Activated T-cell treated with anti-CD3 and anti-CD28 coated beads, Interleukin-2, amount 50 U/mL, for 1 hour (primary cell): ENCODE results near the gene GNB5.
"Not testable (repeated sequence)": the region's sequence is repeated elsewhere in the genome, so short reads cannot be mapped to it uniquely, and the experiment has no call there.

Experiments
- DNase-seq: peaks from one replicate; pipeline ENCODE4 v3.0.0-alpha.2; 2020

GNB5 gene

DNA sequence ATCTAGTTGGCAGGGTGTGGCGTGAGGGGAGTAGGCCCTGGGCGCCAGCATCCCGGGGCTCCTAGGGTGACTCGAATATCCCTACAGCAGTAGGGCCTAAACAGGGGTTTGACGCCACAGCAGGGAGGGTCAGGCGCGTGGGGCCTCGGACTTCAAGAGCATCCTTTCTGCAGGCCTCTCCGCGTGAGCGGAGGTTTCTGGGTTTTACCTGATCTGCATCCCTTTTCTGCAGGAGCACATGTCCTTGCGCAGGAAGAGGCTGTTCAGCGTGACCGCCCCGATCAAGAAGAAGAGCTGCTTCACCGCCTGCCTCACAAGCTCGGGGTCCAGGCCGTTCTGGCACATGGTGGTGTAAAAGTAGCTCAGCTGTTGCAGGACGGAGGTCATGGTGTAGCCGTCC lies 13.5 kb upstream of the GNB5 start:
- DNase-seq, result no peak

DNA sequence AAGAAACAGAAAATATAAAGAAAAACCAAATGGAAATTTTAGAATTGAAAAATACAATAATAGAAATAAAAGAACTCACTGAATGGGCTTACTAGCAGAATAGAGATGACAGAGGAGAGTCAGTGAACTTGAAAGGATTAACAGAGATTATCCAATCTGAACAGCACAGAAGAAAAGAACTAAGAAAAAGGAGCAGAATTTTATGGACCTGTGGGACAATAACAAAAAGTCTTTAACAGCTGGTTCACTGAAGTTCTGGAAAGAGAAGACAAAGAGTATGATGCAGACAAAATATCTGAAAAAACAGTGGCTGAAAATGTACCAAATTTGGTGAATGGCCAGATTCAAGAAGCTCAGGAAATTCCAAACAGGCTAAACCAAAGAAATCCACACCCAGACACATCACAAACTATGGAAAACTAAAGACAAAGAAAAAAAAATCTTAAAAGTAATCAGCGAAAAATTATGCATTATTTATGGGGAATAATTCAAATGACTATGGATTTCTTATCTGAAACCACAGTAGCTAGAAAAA lies 9.7 kb upstream of the GNB5 start:
- no peak for DNase-seq

DNA sequence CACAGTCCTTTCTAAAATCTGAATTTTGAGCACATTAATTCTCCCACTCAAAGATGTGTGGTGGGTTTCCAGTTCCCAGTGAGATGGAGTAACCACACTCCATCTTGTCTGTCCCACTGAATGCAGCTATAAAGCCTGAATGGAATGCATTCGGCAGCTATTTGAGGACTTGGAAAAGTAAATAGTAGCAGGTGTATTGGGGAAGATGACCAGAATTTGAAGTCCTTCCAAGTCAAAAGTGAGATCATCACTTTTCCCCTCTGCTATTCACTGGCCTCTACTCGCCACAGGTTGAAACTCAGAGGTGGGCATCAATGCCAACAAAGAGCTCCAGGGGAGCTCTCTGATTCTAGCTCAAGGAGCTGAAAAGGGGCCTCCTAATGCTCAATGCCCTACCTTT lies 8.1 kb upstream of the GNB5 start:
- DNase-seq, result no peak

DNA sequence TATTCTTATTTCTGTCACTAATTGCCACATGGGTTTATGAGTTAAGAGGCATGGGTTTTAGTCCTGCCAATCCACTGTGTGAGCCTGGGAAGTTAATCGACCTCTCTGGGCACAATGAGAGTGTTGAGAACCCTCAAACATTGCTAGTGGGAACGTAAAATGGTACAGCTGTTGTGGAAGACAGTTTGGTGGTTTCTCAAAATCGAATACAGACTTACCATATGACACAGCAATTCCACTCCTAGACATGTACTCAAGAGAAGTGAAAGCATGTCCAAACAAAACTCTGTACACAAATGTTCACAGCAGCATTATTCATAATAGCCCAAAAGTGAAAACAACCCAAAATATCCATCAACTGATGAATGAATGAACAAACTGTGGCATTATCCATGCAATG lies 5.7 kb upstream of the GNB5 start:
- DNase-seq, result no peak

DNA sequence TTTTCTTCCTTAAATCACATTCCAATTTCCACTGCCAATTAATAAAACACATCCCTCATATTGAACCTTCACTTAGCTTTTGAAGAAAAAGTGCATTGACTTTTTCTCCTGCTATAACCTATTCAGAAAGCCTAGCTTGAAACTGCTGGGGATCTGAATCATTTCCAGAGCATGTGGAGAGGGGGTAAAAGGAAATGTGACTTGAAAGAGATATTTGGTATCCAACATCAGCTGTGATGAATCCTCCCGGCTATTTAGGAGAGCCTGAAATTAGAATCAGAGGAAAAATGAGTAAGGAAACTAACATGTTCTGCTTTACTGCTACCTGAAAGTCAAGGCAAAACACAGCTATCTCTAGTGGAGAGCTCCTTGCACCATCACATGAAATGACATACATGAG lies 2.6 kb upstream of the GNB5 start:
- DNase-seq, result no peak

DNA sequence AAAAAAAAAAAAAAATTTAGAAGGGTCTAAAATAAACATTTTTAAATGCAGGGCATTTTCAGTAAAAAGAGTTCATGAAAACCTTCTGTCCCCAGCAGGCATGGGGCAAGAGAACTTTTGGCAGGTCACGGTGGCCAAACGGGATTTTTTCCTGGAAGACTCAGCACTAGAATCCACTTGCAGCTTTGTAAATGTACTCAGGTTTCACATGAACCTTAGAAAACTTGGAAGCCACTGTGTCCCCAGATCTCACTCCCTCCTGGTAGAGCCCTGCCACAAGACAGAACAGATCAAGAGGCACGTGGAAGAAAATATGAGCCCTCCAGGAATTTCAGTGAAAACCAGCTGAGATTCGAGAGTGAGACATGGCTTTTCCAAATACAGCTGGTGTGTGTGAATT lies 2.1 kb upstream of the GNB5 start:
- no peak for DNase-seq

DNA sequence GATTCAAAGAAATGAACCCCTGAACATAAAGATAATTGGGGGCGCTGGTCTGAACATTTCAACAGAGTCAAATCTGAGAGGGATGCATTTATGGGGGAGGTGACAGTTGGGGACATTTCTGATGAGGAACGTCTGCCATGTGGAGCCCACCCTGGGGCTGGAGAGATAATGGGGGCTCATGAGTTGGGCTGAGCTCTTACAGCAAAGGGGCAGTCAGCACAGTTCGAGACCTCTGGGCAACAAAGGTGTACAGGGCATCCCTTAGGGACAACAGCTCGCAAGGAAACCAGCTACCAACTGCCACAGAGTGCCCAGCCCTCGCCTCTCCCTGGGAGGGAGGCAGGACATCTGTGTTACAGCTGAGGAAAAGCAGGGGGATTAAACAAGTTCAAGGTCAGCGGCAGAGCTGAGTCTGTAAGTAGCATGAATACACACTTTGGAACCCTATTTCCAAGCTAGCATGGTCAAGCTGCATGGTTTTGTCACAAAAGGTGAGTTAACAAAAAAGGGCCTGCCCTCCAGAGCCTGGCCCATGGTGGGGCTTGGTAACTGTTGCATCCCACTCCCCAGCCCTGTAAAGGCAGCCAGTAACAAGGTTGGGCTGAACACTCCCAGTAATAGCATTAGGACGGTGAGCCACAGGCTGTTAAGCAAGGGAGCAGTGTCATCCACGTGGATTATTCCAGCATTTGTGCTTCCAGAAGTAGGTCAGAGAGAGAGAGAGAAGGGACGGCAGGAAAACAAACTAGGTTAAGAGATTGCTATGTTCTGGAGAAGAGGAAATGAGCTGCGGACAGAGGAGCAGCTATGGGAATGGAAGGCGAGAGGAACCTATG lies 4.3 kb downstream of the GNB5 start:
- no peak for DNase-seq

DNA sequence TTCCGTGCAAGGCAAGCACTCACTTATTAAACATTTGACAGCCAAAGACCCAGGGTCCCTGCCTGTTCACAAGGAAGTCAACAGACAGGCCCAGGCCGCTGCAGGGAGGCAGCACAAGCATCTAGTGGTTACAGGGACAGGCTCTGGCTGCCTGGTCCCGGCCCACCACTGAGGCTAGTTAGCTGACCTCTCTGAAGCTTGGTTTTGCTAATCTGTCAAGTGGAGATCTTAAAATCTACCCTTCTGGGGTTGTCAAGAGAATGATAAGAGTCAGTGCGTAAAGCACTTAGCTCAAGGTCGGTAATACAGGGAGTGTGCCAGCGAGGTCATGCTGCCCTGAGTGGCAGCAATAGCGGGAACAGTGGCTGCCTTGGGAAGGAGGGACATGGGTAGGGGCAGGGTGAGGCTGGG lies 6.0 kb downstream of the GNB5 start:
- DNase-seq, result no peak

DNA sequence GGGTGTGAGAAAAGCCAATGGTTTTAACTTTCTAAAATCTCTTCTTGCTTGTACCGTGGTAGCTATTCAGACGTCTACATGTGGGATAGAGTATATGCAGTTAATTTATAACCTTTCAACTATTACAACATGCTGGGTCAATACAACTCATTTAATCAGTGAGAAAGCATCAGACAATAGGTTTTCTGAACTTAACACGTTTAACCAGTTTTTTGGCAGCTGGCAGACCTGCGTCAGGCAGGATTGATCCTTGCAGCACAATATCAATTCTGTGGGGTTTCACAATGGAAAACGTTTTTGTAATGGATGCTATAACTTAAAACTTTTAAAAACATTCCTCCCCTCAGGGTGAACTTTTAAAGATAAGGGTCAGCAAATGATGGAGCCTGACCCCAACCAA lies 6.5 kb downstream of the GNB5 start:
- DNase-seq, result no peak

DNA sequence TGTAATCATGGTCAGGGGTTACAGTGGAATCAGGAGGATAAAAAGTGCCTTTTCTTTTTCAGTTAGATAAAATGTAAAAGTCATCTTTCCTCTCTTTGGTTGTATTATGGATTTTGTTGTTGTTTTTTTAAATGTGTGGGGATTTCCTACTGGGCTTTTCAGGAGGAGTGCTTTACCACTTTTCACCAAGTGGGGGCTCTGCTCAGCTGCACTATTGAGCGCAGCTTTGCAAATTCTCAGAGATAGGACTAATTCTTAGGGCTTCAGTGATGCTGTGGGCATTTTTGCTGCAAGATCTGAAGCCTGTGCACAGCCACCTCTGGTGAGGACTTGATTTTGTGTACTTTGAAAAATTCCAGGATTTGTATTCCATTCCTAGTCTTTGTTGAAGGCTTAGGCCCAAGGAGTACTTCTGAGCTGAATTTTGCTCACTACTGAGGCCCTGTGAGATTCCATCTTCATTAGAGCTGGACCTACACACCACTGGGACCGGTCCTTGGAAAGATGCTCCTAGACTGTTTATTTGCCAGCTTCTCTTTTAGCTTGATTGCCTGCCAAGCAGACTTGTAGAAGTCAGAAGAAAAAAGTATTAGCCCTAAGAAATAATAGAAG lies 7.5 kb downstream of the GNB5 start:
- DNase-seq, result no peak

DNA sequence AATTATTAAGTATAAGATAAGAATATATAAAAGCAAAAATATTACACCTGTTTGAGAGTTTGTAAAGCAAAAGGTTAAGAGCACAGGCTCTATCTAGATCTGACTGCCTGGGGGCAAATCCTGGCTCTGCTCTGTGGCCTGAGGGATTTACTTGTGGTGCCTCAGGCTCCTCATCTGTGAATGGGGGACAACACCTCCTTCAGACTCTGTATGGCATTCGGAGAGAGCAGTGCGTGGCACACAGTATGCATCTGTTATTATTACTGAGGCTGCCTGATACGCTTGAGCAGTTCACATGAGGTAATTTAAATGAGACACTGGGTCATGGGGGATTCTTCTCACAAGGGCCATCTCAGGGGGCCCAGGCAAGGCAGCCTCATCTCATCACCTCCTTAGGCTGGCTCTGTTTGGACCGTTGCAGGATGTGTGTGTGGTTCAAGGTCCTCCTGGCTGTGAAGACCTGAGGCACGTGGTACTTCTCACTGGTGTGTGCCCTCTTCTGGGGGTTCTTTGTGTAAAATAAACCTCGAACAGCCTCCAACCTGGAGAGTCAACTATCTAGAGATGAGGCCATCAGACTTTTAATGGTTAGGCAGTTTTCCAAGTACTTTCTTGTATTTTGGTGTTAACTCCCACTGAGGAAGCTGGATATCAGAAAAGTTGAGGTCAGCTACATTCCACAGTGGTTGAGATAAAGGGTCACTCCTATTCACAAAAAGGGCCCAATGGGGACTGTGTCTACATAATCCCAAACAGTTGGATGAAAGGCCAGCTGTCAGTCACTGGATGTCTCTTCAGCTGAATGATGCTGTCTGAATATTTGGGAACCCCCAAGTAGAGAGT lies 9.0 kb downstream of the GNB5 start:
- DNase-seq, result no peak

DNA sequence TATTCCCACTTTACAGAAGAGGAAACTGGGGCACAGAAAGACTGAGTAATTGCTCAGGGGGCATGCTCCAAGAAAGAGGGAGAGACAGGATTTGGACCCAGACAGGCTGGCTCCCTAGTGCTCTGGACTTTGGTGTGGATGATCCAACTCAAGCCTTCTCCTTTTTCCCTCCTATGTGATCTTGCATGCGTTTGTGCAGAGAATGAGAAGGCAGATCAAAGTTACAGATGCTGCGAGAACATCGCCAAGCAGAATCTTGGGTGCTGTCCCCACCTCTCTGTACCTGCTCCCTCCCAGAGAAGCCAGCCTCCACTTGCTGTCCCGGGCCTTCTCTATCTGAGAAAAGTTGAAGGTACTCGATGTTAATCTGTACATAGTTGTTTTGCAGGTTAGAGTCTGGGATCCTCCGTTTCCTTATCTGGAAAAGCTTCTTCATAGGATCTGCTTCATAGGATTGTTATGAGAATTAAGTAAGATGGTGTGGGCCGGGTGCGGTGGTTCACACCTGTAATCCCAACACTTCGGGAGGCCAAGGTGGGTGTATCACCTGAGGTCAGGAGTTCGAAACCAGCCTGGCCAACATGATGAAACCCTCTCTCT lies 10.2 kb downstream of the GNB5 start:
- DNase-seq, result no peak

DNA sequence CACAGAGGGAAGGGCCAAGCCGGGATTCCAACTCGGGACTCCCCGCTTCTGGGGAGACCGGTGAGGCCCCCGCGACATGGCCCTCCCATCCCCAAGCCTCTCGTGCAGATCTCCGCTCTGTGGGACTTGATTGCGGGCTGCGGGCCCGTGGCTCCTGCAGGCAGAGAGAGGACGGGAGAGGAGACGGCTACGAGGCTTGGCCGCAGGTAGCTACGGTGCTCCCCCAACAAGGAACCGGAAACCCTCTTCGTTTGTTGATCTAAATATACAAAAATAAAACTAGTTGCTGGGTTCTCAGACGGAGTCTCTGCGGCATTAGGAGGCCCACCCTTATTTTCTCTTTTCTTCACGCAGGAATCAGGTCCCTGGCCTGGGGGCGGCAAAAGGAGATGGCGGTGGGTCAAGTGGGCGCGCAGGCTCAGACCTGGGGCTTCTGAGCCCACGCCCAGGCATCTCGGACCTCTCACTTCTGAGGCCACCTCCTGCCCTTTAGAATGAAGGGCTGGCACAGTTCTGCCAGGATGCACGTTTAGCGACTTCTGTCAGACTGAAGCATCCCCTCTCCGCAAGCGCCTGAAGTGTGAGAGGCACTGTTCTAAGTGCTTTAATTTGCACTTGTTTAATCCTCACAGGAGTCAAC lies 10.9 kb downstream of the GNB5 start:
- DNase-seq, result peak; percentile 41

DNA sequence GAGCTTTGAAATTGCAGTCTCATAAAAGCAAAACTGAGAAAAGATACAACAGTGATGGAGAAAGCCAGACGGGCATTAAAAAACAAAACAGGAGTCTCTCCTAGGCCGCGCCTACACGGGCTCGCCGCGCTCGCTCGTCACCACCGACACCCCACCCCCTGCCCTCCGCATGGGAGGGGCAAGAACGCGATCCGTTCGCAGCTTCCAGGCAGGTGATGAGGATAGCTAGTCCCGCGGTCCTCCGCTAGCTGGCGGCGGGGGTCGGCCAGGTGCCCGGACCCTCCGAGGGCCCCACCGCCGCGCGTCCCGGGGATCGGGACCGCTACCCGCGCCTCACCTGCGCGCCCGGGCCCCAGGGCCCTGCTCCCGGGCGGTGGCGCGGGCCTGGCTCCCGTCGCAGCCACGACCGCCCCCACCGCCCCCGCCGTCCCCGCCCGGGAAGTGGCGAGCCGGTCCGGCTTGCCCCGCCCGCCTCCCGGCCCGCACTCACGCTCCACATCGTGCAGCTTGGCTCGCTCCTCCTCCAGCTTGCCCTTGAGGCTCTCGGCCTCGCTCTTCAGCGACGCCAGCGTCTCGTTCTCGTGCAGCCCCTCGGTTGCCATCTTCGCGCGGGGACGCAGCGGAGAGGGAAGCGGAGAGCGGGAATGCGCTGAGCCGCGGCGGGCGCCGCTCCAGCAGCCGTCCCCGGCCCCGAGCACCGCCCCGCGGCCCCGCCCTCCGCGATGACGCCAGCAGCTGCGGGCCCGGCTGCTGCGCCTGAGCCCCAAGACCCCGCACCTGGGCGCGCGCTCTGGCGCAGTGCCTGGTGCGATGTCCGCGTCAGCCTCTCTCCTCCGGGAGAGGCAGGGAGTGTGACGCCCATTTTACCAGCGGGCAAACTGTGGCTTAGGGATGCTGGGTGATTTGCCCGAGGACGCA lies 11.7 kb downstream of the GNB5 start:
- DNase-seq, result peak; percentile 87

DNA sequence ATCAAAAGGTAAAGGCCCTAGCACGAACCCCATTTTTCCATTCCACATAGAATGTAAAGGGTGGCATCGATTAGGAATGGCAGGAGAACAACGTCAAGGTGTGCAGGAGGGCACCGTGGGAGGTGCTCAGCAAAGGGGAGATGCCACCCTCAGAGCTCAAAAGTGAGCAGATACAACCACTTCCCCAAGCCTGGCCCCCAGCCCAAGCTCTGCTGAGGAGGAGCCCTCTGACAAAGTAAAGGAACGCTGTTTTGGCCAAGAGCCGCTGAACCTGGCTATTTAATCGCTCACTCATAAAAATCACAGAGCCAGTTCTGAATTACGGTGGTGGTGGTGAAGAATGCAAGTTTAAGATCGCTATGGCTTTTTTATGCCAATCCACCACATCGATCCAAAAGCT lies 12.4 kb downstream of the GNB5 start:
- no peak for DNase-seq

DNA sequence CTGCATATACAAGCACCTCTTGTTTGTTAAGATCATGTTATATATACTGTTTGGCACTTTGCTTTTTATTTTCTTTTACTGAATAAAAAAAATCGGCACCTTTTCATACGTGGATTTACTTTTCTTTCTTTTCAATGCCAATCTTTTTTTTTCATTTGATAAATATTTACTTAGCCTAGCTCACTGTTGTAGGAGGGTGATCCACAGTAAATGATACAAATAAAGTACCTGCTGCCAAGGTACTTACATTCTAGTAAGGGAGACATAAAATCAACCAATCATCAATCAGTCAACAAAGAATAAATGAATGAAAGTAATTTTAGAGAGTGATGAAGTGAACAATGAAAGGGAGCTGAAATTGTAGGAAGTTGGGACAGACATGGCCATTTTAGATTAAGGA lies 18.3 kb downstream of the GNB5 start:
- no peak for DNase-seq

DNA sequence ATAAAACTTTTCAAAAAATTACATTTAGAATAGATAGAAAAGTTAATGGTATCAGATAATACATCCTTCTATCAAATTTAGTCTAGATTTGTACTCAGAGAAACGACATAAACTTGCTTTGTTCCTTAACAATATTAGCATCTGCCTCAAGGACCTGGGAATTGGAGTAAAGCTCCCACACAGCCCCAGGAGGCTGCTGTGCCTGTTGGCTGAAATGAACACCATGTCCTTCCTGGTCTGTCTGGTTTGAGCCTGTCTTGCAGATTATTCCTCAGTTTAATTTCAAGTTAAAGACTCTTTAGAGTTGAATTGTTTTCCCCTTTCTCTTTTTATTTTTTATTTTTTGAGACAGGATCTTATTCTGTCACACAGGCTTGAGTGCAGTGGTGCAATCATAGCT lies 19.4 kb downstream of the GNB5 start:
- no peak for DNase-seq

DNA sequence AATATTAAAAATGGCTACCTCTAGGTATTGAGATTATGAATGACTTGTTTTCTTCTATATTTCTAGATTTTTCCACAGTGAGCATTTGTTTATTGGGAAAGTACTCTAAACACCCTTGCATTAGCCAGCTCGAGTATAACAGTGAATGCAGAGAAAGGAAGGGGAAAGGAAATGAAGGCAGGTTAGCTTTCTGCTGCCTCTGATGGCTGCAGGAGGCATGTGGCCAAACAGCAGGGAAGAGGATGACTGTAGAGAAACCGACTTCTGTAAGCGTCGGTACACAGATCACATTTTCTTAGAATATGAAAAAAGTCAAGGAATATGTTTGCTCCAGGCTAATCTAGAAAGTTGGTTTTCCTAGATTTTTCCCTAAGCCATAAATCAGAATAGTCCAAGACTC lies 19.8 kb downstream of the GNB5 start:
- DNase-seq, result no peak

DNA sequence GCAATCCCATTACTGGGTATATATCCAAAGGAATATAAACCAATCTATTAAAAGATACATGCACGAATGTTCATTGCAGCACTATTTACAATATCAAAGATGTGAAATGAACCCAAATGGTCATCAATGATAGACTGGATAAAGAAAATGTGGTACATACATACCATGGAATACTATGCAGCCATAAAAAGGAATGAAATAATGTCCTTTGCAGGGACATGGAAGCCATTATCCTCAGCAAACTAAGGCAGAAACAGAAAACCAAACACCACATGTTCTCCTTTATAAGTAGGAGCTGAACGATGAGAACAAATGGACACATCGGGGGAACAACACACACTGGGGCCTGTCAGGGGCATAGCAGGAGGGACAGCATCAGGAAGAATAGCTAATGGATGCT lies 21.0 kb downstream of the GNB5 start:
- not testable (repeated sequence) for DNase-seq

DNA sequence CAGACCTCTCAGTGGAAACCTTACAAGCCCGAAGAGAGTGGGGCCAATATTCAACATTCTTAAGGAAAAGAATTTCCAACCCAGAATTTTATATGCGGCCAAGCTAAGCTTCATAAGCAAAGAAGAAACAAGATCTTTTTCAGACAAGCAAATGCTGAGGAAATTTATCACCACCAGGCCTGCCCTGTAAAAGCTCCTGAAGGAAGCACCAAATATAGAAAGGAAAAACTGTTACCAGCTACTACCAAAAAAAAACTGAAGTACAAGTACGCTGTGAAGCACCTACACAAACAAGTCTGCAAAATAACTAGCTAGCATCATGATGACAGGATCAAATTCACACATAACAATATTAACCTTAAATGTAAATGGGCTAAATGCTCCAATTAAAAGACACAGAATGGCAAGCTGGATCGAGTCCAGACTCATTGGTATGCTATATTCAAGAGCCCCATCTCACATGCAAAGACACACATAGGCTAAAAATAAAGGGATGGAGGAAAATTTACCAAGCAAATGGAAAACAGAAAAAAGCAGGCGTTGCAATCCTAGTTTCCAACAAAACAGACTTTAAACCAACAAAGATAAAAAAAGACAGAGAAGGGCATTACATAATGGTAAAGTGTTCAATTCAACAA lies 25.6 kb downstream of the GNB5 start:
- not testable (repeated sequence) for DNase-seq
